Stimulated activated CD4-positive, alpha-beta T cell treated with anti-CD3 and anti-CD28 coated beads, Interleukin-4, amount 100 ng/mL, for 48 hours (primary cell): ENCODE data around the gene SDS.

ENCODE experiments used
- DNase-seq, 2 donors: peaks; one replicate each; pipeline ENCODE4 v3.0.0-alpha.2; 2020; ENCODE audit warnings: low read depth in 2 of 2

The SDS gene

GRCh38 chr12:113425960-113426453 is 22.3 kb upstream of the SDS start:
- DNase-seq, result no peak

- DNase-seq, result peak; percentile 30 to 64
These were observed 21.5 kb upstream of the SDS start for GRCh38 chr12:113424915-113425823.

- no peak for DNase-seq
These were observed 20.8 kb upstream of the SDS start for GRCh38 chr12:113424456-113424855.

- DNase-seq, result no peak
These were observed 19.4 kb upstream of the SDS start for GRCh38 chr12:113422886-113423669.

- DNase-seq, result peak; percentile 6 to 38
These were observed 18.6 kb upstream of the SDS start, which contains the start of gene SDSL for GRCh38 chr12:113422030-113422885. SDSL (plus strand) TSS chr12:113422380; CDS start chr12:113427983, 5,603 bp downstream.

- no peak for DNase-seq
These were observed 17.4 kb upstream of the SDS start for GRCh38 chr12:113420996-113421595.

GRCh38 chr12:113418213-113418879 is 14.7 kb upstream of the SDS start:
- DNase-seq, result no peak

- no peak for DNase-seq
These were observed 12.5 kb upstream of the SDS start for GRCh38 chr12:113416091-113416754.

GRCh38 chr12:113414519-113415038 is 10.9 kb upstream of the SDS start:
- DNase-seq, result no peak

GRCh38 chr12:113413488-113413939 is 9.8 kb upstream of the SDS start:
- DNase-seq, result no peak

GRCh38 chr12:113409462-113410124 is 5.9 kb upstream of the SDS start:
- no peak for DNase-seq

- no peak for DNase-seq
These were observed 5.1 kb upstream of the SDS start for GRCh38 chr12:113408756-113409298.

- DNase-seq, result no peak
These were observed 4.4 kb upstream of the SDS start for GRCh38 chr12:113407931-113408600.

- DNase-seq, result no peak
These were observed 2.0 kb upstream of the SDS start for GRCh38 chr12:113405694-113406093.

- no peak for DNase-seq
These were observed 964 bp downstream of the SDS start for GRCh38 chr12:113402586-113403260.

GRCh38 chr12:113401066-113402000 is 2.4 kb downstream of the SDS start:
- no peak for DNase-seq

GRCh38 chr12:113400362-113400761 is 3.3 kb downstream of the SDS start:
- DNase-seq, result no peak
